HG02852 (cell line): ENCODE data around the gene FASTKD3.
A peak's percentile ranks its signal among the peaks of the same experiment; 100 is the strongest.

Experiments
- ATAC-seq: cut with Tn5 transposase; IDR thresholded peaks from one replicate; pipeline ENCODE4 v1.9.1; 2021; ENCODE audit warnings: mild to moderate bottlenecking, moderate library complexity; ENCODE audit not compliant: unreplicated experiment

Gene FASTKD3

GRCh38 chr5:7868773-7869473, at the start of gene FASTKD3, which contains the start of gene MTRR:
Gene FASTKD3 (minus strand): TSS chr5:7869031. CDS start chr5:7868083, 948 bp downstream.
Gene MTRR (plus strand): TSS chr5:7869148. CDS start chr5:7870795, 1,647 bp downstream.
- ATAC-seq = peak; percentile 95

- ATAC-seq = no peak
Measured at GRCh38 chr5:7917130-7918123, 48.6 kb upstream of the FASTKD3 start.

DNA sequence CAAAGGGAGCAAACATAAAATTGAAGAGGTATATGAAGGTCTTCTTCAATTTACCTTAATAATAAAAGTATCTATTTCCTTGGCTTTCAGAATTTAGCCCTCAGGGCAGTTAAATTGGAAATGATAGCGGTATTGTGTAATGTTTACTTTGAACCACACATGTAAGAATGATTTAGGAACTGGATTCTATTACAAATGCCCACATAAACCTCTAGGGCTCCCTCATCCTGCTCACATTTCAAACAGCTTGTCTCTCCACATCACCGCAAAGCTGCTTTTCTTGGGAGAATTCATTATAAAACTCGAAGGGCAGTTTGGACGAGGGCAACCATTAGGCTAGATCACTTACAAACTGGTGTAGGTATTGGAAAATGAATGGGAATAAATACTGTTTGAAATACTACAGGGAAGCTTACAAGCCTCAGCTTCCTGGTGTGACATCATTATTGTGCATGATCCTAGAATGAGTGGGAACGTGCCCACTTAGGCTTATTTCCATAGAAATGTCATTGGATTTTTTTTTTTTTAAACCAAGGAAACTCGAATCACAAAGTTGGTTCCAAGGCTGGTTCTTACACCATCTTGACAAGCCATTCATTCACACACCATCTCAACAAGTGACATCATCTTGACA, 47.5 kb upstream of the FASTKD3 start:
- no peak for ATAC-seq

DNA sequence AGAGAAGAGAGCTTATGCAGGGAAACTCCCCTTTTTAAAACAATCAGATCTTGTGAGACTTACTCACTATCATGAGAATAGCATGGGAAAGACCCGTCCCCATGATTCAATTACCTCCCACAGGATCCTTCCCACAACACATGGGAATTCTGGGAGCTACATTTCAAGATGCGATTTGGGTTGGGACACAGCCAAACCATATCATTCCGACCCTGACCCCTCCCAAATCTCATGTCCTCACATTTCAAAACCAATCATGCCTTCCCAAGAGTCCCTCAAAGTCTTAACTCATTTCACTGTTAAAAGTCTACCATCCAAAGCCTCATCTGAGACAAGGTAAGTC, 42.6 kb upstream of the FASTKD3 start:
- peak; percentile 41 for ATAC-seq

DNA sequence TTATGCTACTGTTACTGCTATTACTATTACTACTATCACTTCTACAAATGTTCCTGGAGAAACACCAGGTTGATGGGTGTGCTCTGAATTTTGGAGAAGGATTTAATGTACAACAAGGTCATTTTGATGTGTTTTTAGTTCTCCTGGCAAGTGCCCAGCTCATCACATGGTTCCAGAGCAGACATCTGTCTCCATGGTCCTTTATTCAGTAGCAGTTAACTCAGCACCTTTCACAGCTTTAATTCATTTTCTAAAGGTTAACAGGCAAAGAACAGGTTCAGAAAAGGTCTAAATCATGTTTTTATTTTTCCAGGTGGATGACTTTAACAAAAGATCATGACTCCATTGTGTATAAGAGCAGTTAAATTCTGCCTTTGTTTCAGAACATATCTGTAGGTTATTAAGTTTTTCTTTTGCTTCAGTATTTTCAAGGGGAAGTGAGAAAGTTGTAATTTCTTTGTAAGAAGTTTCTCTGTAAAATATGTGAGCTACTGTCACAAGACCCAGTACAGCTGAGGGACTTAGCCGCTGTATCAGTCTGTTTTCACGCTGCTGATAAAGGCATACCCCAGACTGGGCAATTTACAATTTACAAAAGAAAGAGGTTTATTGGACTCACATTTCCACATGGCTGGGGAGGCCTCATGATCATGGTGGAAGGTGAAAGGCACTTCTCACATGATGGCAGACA, 42.1 kb upstream of the FASTKD3 start:
- ATAC-seq = peak; percentile 84

GRCh38 chr5:7908317-7908716, 39.5 kb upstream of the FASTKD3 start:
- no peak for ATAC-seq

GRCh38 chr5:7907612-7908011, 38.8 kb upstream of the FASTKD3 start:
- no peak for ATAC-seq

GRCh38 chr5:7904170-7904569, 35.3 kb upstream of the FASTKD3 start:
- no peak for ATAC-seq

GRCh38 chr5:7902666-7903625, 34.1 kb upstream of the FASTKD3 start:
- no peak for ATAC-seq

- ATAC-seq = no peak
Measured at GRCh38 chr5:7902201-7902600, 33.4 kb upstream of the FASTKD3 start.

- ATAC-seq = peak; percentile 40
Measured at GRCh38 chr5:7897014-7897600, 28.3 kb upstream of the FASTKD3 start.

DNA sequence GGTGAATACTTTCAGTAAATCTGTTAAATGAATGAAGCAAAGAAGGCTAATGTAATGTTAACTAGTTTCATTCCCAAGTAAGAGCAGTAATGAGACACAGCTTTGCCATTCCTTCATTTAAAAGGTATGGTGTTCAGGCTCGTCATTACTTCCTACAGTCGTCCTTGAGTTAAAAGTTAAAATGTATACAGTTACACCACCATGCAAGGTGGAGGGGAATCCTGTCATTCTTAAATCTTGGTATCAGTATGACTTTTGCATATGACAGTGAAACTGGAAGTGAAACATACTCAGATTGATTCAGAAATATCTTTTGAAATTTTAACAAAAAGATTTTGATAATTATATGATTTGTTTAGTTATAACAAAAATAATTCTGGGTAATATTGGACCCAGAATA, 26.0 kb upstream of the FASTKD3 start:
- ATAC-seq = peak; percentile 99

- ATAC-seq = no peak
Measured at GRCh38 chr5:7894439-7894838, 25.6 kb upstream of the FASTKD3 start.

GRCh38 chr5:7888901-7889300, 20.1 kb upstream of the FASTKD3 start:
- no peak for ATAC-seq

- ATAC-seq = peak; percentile 60
Measured at GRCh38 chr5:7886849-7887475, 18.1 kb upstream of the FASTKD3 start.

- no peak for ATAC-seq
Measured at GRCh38 chr5:7884491-7885267, 15.8 kb upstream of the FASTKD3 start.

GRCh38 chr5:7882926-7883325, 14.1 kb upstream of the FASTKD3 start:
- ATAC-seq = no peak

DNA sequence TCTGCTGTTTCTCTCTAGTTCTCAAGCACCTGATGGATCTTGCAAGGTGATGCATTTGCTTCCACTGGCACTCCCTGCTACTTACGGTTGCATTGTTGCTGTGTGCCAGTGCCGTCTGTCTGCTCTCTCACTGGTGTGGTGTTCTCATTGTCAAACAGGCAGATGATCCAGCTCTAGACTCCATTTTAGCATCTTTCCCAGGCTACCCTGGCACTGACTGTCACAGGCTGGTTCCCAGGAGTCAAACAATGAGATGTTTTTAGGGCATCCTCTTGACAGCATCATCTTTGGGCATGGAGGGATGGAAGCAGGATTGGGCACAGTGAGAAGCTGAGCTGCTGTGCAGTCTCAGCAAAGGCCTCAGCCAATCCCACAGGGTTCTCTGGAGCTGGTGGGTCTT, 13.0 kb upstream of the FASTKD3 start:
- no peak for ATAC-seq
